HepG2 (cell line): ENCODE data around the gene DDX49.

ENCODE experiments used
- CTCF ChIP-seq: sonication (generic); formaldehyde crosslinking; IDR thresholded peaks from 2 replicates; pipeline ENCODE4 v1.5.0; 2020; ENCODE audit warnings: mild to moderate bottlenecking, missing genetic modification reagents, moderate library complexity
- HNF1B ChIP-seq: sonication (generic); formaldehyde crosslinking; IDR thresholded peaks from 2 replicates; pipeline ENCODE4 v1.5.1; 2020; ENCODE audit warnings: mild to moderate bottlenecking, moderate library complexity, missing genetic modification reagents

- TF ChIP-seq CTCF (CRISPR knock-in tag) (no peak), HNF1B (CRISPR knock-in tag) (no peak)
Observed at GRCh38 chr19:18951721-18952281, 32.3 kb downstream of the DDX49 start.
